ENCODE results near the gene RITA1. TPM values are rescaled to one million over a fixed set of nuclear protein-coding genes. Genes with fewer than 3 reads are reported as not detected.

Gene RITA1
- total and polyA plus RNA-seq, 2 experiments from 2014 or later: 16.1 to 26.9 TPM

GRCh38 chr12:113172185-113172584 is 13.3 kb upstream of the RITA1 start:
- 97% methylated on average over 20 of the region's 20 CpGs for WGBS (ENCODE audit: low lambda C conversion rate, missing lambda C conversion rate)
- TF ChIP-seq EZH2 (IDR thresholded peaks at IDR 0.05; ENCODE audit: borderline replicate concordance) (no peak), EZH2phosphoT487 (IDR thresholded peaks at IDR 0.05; ENCODE audit: low read depth, severe bottlenecking, unreplicated experiment) (no peak), CTCF (IDR thresholded peaks at IDR 0.05; ENCODE audit: poor library complexity) (no peak)
- Histone ChIP-seq H3K4me1 (ENCODE audit: insufficient read depth) (no peaks in the 10 kb centered on the region), H3K4me3 (no peak overlapping the region), H3K36me3 (replicated peaks; ENCODE audit: insufficient read depth, low read depth) (no peaks in the 10 kb centered on the region), H3K27me3 (no peaks in the 10 kb centered on the region), H3K27ac (no peak overlapping the region), H3K4me2 (no peak overlapping the region), H3K9me2 (replicated peaks; ENCODE audit: insufficient read depth) (no peaks in the 10 kb centered on the region), H4K20me1 (ENCODE audit: insufficient read depth, poor library complexity, severe bottlenecking) (no peaks in the 10 kb centered on the region), H3K9me3 (ENCODE audit: low read depth) (no peaks in the 10 kb centered on the region), H3K79me2 (no peaks in the 10 kb centered on the region), H2AFZ (no peak overlapping the region)
- DNase-seq (ENCODE audit: low spot score): no peak

- Histone ChIP-seq H3K36me3 (replicated peaks; ENCODE audit: insufficient read depth, low read depth) (no peaks in the 10 kb centered on the region), H3K27ac (no peak overlapping the region)
- 91% methylated on average over 7 of the region's 7 CpGs for WGBS (ENCODE audit: low lambda C conversion rate, missing lambda C conversion rate)
Measured at GRCh38 chr12:113173081-113173698, 12.3 kb upstream of the RITA1 start.

GRCh38 chr12:113174461-113175384 is 10.8 kb upstream of the RITA1 start:
- DNase-seq (ENCODE audit: low spot score): peak; percentile 80
- peak; percentile 98 for TF ChIP-seq CTCF (IDR thresholded peaks at IDR 0.05; ENCODE audit: poor library complexity)
- no peak for TF ChIP-seq EZH2phosphoT487 (IDR thresholded peaks at IDR 0.05; ENCODE audit: low read depth, severe bottlenecking, unreplicated experiment)
- TF ChIP-seq EZH2 (IDR thresholded peaks at IDR 0.05; ENCODE audit: borderline replicate concordance): no peak
- Histone ChIP-seq H3K4me3 (no peak overlapping the region), H4K20me1 (ENCODE audit: insufficient read depth, poor library complexity, severe bottlenecking) (no peaks in the 10 kb centered on the region), H3K79me2 (no peaks in the 10 kb centered on the region), H3K4me1 (ENCODE audit: insufficient read depth) (no peaks in the 10 kb centered on the region), H3K9me2 (replicated peaks; ENCODE audit: insufficient read depth) (no peaks in the 10 kb centered on the region), H3K9me3 (ENCODE audit: low read depth) (no peaks in the 10 kb centered on the region), H3K27me3 (no peaks in the 10 kb centered on the region), H3K27ac (no peak overlapping the region), H2AFZ (no peak overlapping the region), H3K36me3 (replicated peaks; ENCODE audit: insufficient read depth, low read depth) (no peaks in the 10 kb centered on the region), H3K4me2 (no peak overlapping the region)
- 67% methylated on average over 27 of the region's 32 CpGs for WGBS (ENCODE audit: low lambda C conversion rate, missing lambda C conversion rate)

More at GRCh38 chr12:113173081-113173698, 12.3 kb upstream of the RITA1 start:
- H3K4me2 ChIP-seq: no peak overlapping the region
- TF ChIP-seq EZH2 (IDR thresholded peaks at IDR 0.05; ENCODE audit: borderline replicate concordance): no peak
- no peak for TF ChIP-seq CTCF (IDR thresholded peaks at IDR 0.05; ENCODE audit: poor library complexity)
- no peak for TF ChIP-seq EZH2phosphoT487 (IDR thresholded peaks at IDR 0.05; ENCODE audit: low read depth, severe bottlenecking, unreplicated experiment)
- no peaks in the 10 kb centered on the region for H3K9me2 ChIP-seq (replicated peaks; ENCODE audit: insufficient read depth)
- H2AFZ ChIP-seq: no peak overlapping the region
- no peaks in the 10 kb centered on the region for H3K9me3 ChIP-seq (ENCODE audit: low read depth)
- H3K4me1 ChIP-seq (ENCODE audit: insufficient read depth): no peaks in the 10 kb centered on the region
- H3K27me3 ChIP-seq: no peaks in the 10 kb centered on the region
- H3K79me2 ChIP-seq: no peaks in the 10 kb centered on the region
- no peak overlapping the region for H3K4me3 ChIP-seq
- no peaks in the 10 kb centered on the region for H4K20me1 ChIP-seq (ENCODE audit: insufficient read depth, poor library complexity, severe bottlenecking)
- no peak for DNase-seq (ENCODE audit: low spot score)
